IPS-18c (cell line): Measurements from ENCODE around the gene MMP17.

Source experiments
- H3K4me3 ChIP-seq: 2 replicates; pipeline ENCODE4 v1.7.0; 2013; ENCODE audit warnings: low read depth, mild to moderate bottlenecking, low read length, moderate library complexity; ENCODE audit not compliant: insufficient read depth
- H3K9me3 ChIP-seq: one replicate; pipeline ENCODE4 v1.6.1; 2013; ENCODE audit warnings: mild to moderate bottlenecking, low read length, moderate library complexity; ENCODE audit not compliant: control insufficient read depth, insufficient read depth

MMP17 gene

DNA sequence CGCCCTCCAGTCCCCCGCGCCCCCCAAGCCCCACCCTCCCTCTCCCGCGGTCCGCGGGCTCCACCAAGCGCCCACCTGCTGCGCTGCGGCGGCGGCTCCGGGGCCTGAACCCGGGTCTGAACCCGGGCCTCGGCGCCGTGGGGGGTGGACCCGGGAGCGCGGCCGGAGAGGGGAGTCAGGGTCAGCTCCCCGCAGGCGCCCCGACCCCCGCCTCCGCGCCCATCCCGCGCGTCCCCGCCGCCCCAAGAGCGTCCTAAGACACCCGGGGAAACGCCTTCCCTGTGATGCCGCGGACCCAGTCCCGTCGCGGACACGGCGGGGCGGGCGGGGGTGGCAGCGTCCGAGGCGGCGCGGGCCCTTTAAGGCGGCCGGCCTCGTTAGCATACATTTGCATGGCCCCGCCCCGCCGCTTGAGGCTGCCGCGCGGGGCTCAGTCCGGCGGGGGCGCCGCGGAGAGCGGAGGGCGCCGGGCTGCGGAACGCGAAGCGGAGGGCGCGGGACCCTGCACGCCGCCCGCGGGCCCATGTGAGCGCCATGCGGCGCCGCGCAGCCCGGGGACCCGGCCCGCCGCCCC, at the start of gene MMP17:
MMP17 (plus strand) TSS at position 433 of the 574 bp plus-strand sequence; CDS start at position 535, 102 bp downstream.
- Histone ChIP-seq H3K4me3 (peak within 1 kb of the TSS; percentile 69), H3K9me3 (peaks cover 2% of the 10 kb centered on the region)

DNA sequence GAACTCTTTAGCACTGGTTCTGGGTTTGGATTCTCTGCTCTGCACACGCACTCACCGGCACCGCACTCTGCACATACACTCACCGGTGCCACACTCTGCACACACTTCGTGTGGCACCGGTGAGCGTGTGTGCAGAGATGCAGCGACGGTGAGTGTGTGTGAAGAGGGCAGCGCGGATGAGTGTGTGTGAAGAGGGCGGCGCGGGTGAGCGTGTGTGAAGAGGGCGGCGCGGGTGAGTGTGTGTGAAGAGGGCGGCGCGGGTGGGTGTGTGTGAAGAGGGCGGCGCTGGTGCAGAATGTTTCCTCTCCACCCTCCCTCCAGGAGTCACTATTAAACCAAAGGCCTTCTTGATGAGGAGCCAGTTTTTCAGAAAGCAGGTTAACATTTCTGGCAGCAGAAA, 49.2 kb upstream of the MMP17 start:
- H3K4me3 ChIP-seq: no peak overlapping the region

DNA sequence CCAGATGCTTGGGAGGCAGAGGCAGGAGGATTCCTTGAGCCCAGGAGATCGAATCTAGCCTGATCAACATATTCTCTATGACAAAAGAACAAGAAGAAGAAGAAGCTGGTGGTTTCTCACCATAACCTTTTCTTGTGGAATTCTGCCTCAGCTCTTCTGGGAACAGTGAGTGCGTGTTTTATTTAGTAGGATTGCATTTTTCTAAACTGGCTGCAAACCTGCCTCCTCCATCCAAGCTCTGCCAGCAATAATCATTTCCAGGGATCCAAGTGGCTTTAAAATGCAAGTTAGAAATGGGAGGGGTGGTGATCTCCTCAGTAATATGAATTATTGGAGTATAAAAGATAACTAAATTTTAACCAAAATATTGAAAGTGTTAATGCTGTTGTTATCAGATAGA, 46.1 kb upstream of the MMP17 start:
- Histone ChIP-seq H3K4me3 (no peak overlapping the region), H3K9me3 (no peaks in the 10 kb centered on the region)

More for the DNA sequence above, 49.2 kb upstream of the MMP17 start:
- no peaks in the 10 kb centered on the region for H3K9me3 ChIP-seq

DNA sequence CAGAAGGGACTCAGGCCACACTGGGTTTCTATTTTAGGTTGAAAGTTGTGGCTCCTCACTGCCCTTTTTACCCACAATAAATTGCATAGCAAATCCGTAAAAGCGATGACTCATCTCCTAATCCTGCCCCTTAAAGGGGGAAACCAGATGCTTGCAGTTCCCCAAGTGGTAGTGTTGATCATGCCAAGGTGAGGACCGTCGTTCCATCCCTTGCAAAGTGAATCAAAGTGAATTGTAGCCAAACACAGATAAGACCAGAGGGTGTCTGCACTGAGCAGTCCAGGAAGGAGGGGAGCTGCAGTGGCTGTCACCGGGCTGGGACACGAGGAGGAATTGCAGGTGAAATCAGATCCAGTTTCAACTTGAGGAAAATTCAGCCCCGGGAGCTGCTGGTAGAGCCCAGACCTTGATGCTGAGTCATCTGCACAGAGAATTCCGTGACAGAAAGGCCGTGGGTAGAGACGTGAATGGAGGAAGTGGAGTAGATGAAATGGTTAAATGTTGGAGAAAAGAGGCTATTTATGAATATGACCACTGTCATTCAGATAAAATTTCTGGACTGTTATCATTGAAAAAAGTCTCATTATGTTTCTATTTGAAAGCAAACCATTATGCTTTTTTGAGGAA, 44.2 kb upstream of the MMP17 start:
- Histone ChIP-seq H3K9me3 (no peaks in the 10 kb centered on the region), H3K4me3 (no peak overlapping the region)

DNA sequence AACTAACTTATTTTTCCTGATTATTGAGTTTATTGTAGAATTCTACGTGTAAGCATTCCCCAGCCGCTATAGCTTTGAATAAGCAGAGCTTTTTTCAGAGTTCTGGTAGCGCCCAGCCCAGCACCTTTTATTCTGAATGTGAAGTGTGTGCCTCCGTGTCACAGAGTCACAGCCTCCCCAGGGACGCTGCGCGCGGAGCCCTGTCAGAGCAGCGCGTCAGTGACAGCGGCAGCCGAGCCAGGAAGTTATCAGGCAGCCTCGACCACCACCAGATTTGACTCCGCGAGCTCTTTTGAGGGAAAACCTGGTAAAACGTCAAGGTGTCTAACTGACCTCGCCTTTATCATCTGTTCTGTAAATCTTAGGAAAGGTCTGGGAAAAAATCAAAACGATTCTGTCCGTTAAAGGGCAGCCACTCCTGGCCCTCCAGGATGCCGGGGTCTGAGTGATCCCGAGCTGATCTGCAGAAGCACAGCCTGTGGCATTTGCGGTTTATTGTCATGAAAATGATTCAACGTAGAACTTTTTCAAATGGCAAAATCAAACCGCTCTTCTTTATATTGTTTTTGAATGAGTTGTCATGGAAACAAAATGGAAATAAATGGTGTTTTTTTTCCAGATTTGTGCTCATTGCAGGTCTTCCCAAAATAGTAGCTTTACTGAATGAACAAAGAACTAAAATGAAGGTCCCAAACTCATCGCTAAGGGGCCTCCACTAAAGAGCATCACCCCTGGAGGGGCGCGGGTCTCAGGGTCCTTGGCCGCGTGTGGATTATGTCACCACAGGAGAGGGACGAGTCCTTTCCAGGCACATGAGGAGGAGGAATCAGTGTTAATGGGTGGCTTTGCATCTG, 43.1 kb upstream of the MMP17 start:
- no peaks in the 10 kb centered on the region for H3K9me3 ChIP-seq
- H3K4me3 ChIP-seq: no peak overlapping the region

DNA sequence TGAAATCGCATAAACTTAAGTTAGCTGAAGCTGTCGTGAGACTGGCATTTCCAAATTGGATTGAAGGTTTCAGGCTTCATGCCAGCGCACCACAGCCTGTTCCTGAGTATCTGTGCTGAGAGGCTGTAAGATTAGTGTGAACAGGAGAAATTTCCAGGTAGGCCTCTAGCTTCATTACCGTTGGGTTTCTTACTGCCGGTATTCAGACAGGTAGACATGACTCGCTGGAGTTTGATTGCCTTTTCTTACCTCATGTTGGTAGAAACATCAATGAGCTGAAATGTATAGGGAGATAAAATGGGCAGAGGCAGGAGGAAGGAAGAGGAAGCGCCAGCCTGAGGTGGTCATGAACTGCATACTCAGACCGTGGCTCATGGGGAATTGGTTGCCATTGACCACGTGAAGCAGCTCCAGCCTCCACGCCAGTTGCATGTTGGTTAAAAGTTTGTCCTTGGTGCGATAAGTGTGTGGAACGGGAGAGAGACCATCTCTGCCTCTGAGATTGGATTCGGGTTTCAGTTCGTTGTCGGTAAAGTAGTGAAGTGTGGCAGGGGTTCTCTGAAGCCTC, 42.3 kb upstream of the MMP17 start:
- H3K9me3 ChIP-seq: no peaks in the 10 kb centered on the region
- H3K4me3 ChIP-seq: no peak overlapping the region

DNA sequence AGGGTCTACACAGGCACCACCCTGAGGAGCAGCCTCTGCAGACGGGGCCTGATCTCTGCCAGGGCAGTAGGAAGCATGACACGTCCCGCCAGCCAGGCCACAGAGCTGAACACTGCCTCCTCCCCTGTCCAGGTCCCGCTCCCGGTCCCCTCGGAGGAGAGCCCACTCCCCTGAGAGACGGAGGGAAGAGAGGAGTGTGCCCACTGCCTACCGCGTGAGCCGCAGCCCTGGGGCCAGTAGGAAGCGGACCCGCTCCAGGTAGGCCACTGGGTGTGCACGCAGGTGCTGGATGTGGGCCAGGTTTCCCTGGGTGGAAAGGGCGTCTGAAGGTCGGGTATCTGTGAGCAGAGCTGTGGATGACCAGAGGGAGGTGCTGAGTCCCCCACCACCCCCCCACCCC, 41.9 kb upstream of the MMP17 start:
- no peaks in the 10 kb centered on the region for H3K9me3 ChIP-seq
- H3K4me3 ChIP-seq: no peak overlapping the region

DNA sequence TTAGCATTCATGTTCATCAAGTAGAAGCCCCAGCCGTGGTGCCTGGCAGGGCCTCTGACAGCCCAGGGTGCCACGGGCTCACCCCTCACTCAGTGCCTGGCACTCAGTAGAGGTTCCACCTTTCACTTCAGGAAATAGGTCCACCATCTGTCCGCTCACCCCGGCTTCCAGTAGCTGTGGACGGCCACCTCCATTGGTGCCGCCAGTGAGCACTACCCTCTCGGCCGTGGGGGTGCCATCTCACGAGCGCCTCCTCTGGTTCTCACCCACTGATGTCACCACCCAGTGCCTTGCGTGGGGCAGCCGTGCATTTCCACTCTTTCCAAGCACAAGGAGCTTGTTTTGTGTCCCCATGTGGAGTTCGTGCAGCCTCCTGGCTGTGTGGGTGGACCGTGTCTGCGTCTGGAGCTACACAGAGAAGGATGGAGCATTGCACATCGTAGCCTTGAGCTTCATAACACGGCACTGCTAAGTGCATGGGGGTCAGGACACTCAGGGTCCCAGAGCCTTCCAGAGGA, 41.0 kb upstream of the MMP17 start:
- Histone ChIP-seq H3K4me3 (no peak overlapping the region), H3K9me3 (no peaks in the 10 kb centered on the region)

DNA sequence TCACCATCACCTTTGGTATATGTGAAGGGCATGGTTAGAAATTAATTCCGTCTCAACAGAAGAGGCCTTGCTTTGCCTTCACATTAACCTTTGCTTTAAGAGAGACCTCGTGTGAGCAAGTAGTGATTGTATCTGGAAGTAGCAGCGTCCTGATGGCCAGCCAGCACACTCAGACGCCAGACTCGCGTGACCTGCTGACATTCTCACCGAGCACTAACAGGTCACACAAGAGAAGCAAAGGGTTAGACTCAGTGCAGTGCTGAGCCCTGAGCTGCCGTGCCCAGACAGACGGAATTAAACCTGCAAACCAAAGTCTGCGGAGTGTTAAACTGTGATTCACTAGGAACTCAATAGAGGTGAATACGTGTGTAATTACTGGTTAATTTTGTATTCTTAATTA, 40.1 kb upstream of the MMP17 start:
- H3K4me3 ChIP-seq: no peak overlapping the region
- no peaks in the 10 kb centered on the region for H3K9me3 ChIP-seq

DNA sequence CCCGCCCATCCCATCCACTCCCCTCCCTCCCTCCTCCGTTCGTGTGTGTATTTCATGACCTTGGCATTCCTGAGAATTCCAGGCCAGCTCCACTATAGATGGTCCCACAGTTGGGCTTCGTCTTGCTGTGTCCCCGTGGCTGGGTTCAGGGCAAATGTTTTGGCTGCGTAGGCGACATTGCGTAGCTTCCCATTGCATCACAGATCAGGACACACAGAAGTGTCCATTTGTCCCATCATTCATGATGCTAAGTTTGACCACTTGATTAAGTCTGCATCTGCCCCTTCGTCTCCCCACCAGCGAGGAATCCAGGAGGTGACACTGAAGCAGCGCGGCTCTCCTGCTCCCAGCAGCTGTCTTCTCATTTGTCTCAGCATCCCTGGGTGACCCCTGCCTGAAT, 38.6 kb upstream of the MMP17 start:
- H3K4me3 ChIP-seq: no peak overlapping the region
- H3K9me3 ChIP-seq: no peaks in the 10 kb centered on the region

DNA sequence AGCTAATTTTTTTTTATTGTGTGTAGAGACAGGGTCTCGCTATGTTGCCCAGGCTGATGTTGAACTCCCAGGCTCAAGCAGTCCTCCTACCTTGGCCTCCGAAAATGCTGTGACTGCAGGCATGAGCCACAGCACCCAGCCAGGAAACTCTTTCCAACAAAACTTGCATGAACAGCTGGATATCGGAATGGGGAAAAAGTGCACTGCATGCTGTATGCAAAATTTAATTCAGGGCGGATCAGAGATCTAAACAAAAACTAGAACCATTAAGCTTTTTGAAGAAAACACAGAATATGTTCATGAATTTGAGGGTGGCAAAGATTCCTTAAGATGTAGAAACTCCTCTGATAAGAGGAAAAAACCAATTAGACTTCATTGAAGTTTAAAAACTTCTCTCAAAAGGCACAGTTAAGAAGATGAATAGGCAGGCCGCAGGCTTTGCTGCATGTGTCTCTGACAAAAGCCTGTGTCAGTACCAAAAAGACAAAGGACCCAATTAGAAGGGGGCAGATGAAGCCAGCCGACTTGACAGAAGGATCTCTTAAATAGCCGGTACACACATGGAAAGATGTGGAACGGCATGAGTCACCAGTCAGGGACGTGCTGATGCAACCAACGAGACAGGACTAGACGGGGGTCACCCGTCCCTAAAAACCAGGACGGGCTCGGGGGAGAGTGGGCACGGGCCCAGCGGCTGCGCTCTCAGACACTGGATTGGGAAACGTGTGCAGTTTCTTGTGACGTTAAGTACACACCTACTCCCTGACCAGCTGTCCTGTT, 34.8 kb upstream of the MMP17 start:
- Histone ChIP-seq H3K9me3 (no peaks in the 10 kb centered on the region), H3K4me3 (no peak overlapping the region)

DNA sequence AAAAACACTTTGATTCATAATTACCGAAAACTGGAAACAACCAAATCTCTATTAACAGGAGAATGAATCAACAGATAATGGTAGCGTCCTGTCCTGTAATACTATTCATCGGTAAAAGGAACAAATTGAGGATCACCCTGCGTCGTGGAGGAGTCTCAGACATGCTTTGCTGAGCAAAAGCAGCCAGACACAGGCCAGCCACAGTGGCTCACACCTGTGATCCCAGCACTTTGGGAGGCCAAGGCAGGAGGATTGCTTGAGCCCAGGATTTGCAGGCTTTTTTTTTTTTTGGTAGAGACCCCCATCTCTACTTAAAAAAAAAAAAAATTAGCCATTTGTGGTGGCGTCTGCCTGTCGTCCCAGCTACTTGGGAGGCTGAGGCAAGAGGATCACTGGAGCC, 34.1 kb upstream of the MMP17 start:
- no peaks in the 10 kb centered on the region for H3K9me3 ChIP-seq

DNA sequence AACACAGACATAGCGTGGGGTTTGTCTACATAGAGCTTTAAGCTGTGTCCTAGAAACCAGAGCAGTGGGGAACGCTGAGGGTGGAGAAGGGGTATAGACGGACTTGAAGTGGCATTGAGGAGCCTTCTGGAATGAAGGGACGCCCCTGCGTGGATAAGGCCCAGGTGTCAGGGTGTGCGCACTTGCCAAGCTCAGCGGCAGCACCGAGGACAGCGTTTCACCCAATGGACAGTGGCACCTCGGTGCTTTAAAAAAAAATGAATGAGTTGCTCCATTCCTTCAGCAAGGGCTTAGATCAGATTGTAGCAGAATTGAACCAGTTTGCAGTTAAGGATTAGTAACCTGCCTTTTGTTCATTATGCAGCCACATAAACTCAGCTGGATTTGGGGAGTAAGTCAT, 33.6 kb upstream of the MMP17 start:
- H3K4me3 ChIP-seq: no peak overlapping the region
- no peaks in the 10 kb centered on the region for H3K9me3 ChIP-seq

More for the DNA sequence above, 34.1 kb upstream of the MMP17 start:
- H3K4me3 ChIP-seq: no peak overlapping the region

DNA sequence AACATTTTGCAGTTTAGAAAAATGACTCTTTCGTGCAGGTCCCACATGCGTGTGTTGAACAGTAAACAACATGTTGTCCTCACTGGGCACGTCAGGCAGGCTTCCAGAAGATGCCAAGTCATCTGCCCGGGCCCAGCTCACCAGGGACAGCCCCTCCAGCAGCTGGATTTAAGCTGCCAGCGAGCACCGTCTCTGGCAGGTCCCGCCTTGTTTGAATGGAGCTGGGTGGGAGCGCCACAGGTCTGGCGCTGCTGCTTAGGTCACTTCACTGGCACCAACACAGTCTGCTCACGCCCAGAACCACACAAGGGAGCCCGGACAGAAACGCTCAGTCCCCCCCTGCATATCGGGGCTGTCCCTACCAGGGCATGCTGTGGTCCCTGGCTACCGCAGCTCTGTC, 33.1 kb upstream of the MMP17 start:
- no peaks in the 10 kb centered on the region for H3K9me3 ChIP-seq
- H3K4me3 ChIP-seq: no peak overlapping the region

DNA sequence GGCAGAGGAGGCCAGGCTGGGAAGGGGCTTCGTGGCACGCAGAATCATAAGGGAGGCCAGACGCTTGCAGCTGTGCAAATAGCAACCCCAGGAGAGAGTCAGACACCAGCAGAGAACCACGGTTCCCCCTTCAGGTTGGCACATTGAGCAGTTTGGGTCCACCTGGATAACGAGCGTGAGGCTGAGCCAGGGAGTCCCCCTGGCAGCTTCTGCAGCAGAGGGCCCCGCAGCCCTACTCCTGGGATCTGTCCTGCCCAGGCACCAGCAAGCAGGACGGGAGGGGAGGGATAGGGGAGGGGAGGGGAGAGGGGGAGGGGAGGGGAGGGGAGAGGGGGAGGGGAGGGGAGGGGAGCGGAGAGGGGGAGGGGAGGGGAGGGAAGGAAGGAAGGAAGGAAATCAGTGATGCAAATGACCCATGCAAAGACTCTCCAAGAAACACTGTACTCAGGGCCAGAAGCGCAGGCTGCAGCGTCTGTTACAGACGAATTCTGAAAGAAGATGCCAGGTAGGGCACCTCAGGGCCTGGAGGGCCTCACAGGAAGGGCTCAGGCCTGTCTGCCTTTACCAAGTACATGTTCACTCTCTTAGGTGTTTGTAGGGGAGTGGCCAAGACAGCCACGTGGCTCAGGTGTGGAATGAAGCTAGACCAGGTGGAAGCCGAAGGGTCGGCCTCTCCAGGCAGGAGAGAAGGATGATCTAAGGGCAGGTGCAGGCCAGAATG, 32.3 kb upstream of the MMP17 start:
- no peaks in the 10 kb centered on the region for H3K9me3 ChIP-seq
- H3K4me3 ChIP-seq: no peak overlapping the region

DNA sequence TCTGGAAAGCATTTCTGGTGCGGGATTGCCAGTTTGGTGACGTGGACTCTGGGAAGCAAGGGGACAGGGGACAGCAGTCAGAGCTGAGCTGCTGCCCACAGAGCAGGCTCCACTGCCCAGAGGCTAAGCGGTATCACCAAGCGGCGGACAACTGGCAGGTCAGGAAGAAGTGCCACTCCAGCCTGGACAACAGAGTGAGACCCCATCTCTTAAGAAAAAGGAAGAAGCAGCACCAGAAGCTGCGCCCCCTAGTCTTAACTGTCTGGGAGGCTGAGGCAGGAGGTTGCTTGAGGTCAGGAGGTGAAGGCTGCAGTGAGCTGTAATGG, 31.8 kb upstream of the MMP17 start:
- Histone ChIP-seq H3K9me3 (no peaks in the 10 kb centered on the region), H3K4me3 (no peak overlapping the region)
